ENCODE results near the gene C1R. TPM values are rescaled to one million over a fixed set of nuclear protein-coding genes. Genes with fewer than 3 reads are reported as not detected.
A peak's percentile ranks its signal among the peaks of the same experiment; 100 is the strongest.

C1R gene
- total and polyA plus RNA-seq, 8 donors: 69.3 to 693 (median 87.1) TPM

GRCh38 chr12:7125632-7126227, 33.5 kb upstream of the C1R start:
- no peaks in the 10 kb centered on the region for H3K9me3 ChIP-seq
- ATAC-seq (no peak), DNase-seq (no peak)
- H3K36me3 ChIP-seq: no peaks in the 10 kb centered on the region
- no peak for TF ChIP-seq CTCF (IDR thresholded peaks at IDR 0.05)
- peaks cover 5 to 29% of the 10 kb centered on the region in 2 donors for H3K4me1 ChIP-seq
- intact Hi-C loops (cut with DNase I): no loop called here
- H3K27me3 ChIP-seq: peaks cover 0 to 22% of the 10 kb centered on the region in 2 donors
- H3K27ac ChIP-seq: no peak overlapping the region
- H3K4me3 ChIP-seq: no peak overlapping the region

- TF ChIP-seq CTCF (IDR thresholded peaks at IDR 0.05): no peak
- Histone ChIP-seq H3K4me3 (no peak overlapping the region), H3K4me1 (peaks cover 0 to 13% of the 10 kb centered on the region in 2 donors), H3K27me3 (peaks cover 0 to 5% of the 10 kb centered on the region in 2 donors), H3K9me3 (no peaks in the 10 kb centered on the region), H3K36me3 (no peaks in the 10 kb centered on the region), H3K27ac (no peak overlapping the region)
- DNase-seq: peak in 1 of 4 donors; percentile 22
- ATAC-seq: no peak
- intact Hi-C loops (cut with DNase I): no loop called here
Observed at GRCh38 chr12:7123806-7124522, 31.7 kb upstream of the C1R start.

GRCh38 chr12:7122811-7123769, 30.8 kb upstream of the C1R start:
- peaks cover 0 to 2% of the 10 kb centered on the region in 2 donors for H3K36me3 ChIP-seq
- no peak for TF ChIP-seq CTCF (IDR thresholded peaks at IDR 0.05)
- no peaks in the 10 kb centered on the region for H3K27me3 ChIP-seq
- DNase-seq (no peak), ATAC-seq (peak; percentile 17)
- H3K4me3 ChIP-seq: no peak overlapping the region
- H3K27ac ChIP-seq: no peak overlapping the region
- intact Hi-C loops (cut with DNase I): no loop called here
- H3K9me3 ChIP-seq: no peaks in the 10 kb centered on the region
- peaks cover 0 to 12% of the 10 kb centered on the region in 2 donors for H3K4me1 ChIP-seq

GRCh38 chr12:7121324-7121723, 29.1 kb upstream of the C1R start:
- H3K9me3 ChIP-seq: no peaks in the 10 kb centered on the region
- intact Hi-C loops (cut with DNase I): no loop called here
- H3K27me3 ChIP-seq: no peaks in the 10 kb centered on the region
- H3K36me3 ChIP-seq: peaks cover 0 to 6% of the 10 kb centered on the region in 2 donors
- DNase-seq (no peak), ATAC-seq (no peak)
- no peak for TF ChIP-seq CTCF (IDR thresholded peaks at IDR 0.05)
- H3K4me3 ChIP-seq: no peak overlapping the region
- peaks cover 0 to 12% of the 10 kb centered on the region in 2 donors for H3K4me1 ChIP-seq
- H3K27ac ChIP-seq: no peak overlapping the region

Measured in left lung (tissue), 10 donors.